SU-DHL-6 (cell line): ENCODE results near the gene PTBP3.
A peak's percentile ranks its signal among the peaks of the same experiment; 100 is the strongest.

Experiments used
- H2AFZ ChIP-seq: fragments of 200-600 bp; sonication (generic); 2 replicates; pipeline ENCODE4 v1.6.1; 2014; ENCODE audit warnings: low read depth, mild to moderate bottlenecking, moderate library complexity, mixed read lengths, antibody characterized with exemption, low read length; ENCODE audit not compliant: severe bottlenecking
- H3F3A ChIP-seq: fragments of 200-600 bp; shearing (Covaris generic); 2 replicates; pipeline ENCODE4 v1.6.0; 2016; ENCODE audit warnings: antibody characterized with exemption, mild to moderate bottlenecking; ENCODE audit not compliant: insufficient read depth
- H3K27ac ChIP-seq: fragments of 200-600 bp; sonication (generic); 2 replicates; pipeline ENCODE4 v1.5.1; 2016; ENCODE audit warnings: low read depth, mild to moderate bottlenecking, low read length, moderate library complexity, mixed read lengths
- H3K27me3 ChIP-seq: fragments of 200-600 bp; sonication (generic), shearing (Covaris generic); 2 replicates; pipeline ENCODE4 v1.6.0; 2014; ENCODE audit warnings: mild to moderate bottlenecking, low read length
- H3K36me3 ChIP-seq: fragments of 200-600 bp; sonication (generic); 2 replicates; pipeline ENCODE4 v1.6.1; 2014; ENCODE audit warnings: mild to moderate bottlenecking, low read length, mixed read lengths
- H3K4me2 ChIP-seq: fragments of 300-600, 200-600 bp; shearing (Covaris generic), sonication (generic); 2 replicates; pipeline ENCODE4 v1.6.0; 2014; ENCODE audit warnings: low read length, low read depth, mild to moderate bottlenecking; ENCODE audit not compliant: poor library complexity, severe bottlenecking
- H3K4me3 ChIP-seq: fragments of 200-600 bp; sonication (generic); 2 replicates; pipeline ENCODE4 v1.5.1; 2014; ENCODE audit warnings: antibody characterized with exemption, low read length, mild to moderate bottlenecking, mixed read lengths; ENCODE audit not compliant: insufficient read depth, poor library complexity, severe bottlenecking
- H3K79me2 ChIP-seq: fragments of 200-600 bp; sonication (generic); 2 replicates; pipeline ENCODE4 v1.6.1; 2014; ENCODE audit warnings: mild to moderate bottlenecking, low read length, moderate library complexity; ENCODE audit not compliant: insufficient read depth
- H3K9ac ChIP-seq: fragments of 200-600 bp; sonication (generic); 2 replicates; pipeline ENCODE4 v1.7.0; 2014; ENCODE audit warnings: mild to moderate bottlenecking, low read length
- H3K9me2 ChIP-seq: fragments of 200-600 bp; sonication (generic); replicated peaks from 2 replicates; pipeline ENCODE4 v1.6.1; 2014; ENCODE audit warnings: low read length; ENCODE audit not compliant: insufficient read depth
- H3K9me3 ChIP-seq: fragments of 200-600 bp; sonication (generic); 2 replicates; pipeline ENCODE4 v1.6.1; 2014; ENCODE audit warnings: low read length, mixed read lengths; ENCODE audit not compliant: insufficient read depth
- H4K20me1 ChIP-seq: fragments of 200-600 bp; sonication (generic); 2 replicates; pipeline ENCODE4 v1.6.1; 2014; ENCODE audit warnings: low read depth, mild to moderate bottlenecking, antibody characterized with exemption, low read length, moderate library complexity, mixed read lengths
- EZH2phosphoT487 ChIP-seq: fragments of 200-600 bp; sonication (generic), shearing (Covaris generic); conservative IDR thresholded peaks from 2 replicates; pipeline ENCODE4 v1.6.1; 2018; ENCODE audit warnings: mild to moderate bottlenecking, antibody characterized with exemption, low read length, moderate library complexity, mixed read lengths
- TF ChIP-seq, protein P1 (sequence below): fragments of 200-600 bp; sonication (generic); IDR thresholded peaks from one replicate; pipeline ENCODE4 v1.5.1; 2017; ENCODE audit warnings: antibody characterized with exemption, mild to moderate bottlenecking, low read length, moderate library complexity; ENCODE audit not compliant: insufficient read depth, poor library complexity, severe bottlenecking

PTBP3 gene

DNA sequence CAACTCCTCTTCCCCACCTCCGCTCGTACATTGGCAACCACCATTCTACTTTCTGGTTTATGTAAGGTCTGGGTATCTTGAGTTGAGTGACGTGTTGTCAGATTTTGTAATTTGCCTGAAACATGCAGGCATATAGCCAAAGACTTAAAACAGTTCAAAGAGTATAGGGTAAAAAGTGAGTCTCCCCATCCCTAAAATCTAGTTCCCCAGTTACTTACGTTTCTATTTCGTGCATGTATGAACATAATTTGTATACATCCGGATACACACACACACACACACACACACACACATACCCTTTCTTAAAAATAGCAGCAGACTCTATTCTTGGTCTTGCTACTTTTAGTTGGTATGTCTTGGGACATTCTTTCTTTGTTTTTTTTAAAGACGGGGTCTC lies 47.4 kb upstream of the PTBP3 start:
- Histone ChIP-seq H3K9me3 (no peaks in the 10 kb centered on the region), H2AFZ (peak overlapping the region; percentile 87), H3K4me3 (peak overlapping the region; percentile 59), H3K36me3 (no peaks in the 10 kb centered on the region), H3K9me2 (no peaks in the 10 kb centered on the region), H3K27me3 (no peaks in the 10 kb centered on the region), H3K4me2 (peak overlapping the region; percentile 68), H3K27ac (no peak overlapping the region), H3K9ac (peak overlapping the region; percentile 77), H4K20me1 (no peaks in the 10 kb centered on the region), H3F3A (peaks cover 5% of the 10 kb centered on the region), H3K79me2 (peaks cover 5% of the 10 kb centered on the region; the same call in 1 of the 2 replicates)
- TF ChIP-seq, protein P1, sequence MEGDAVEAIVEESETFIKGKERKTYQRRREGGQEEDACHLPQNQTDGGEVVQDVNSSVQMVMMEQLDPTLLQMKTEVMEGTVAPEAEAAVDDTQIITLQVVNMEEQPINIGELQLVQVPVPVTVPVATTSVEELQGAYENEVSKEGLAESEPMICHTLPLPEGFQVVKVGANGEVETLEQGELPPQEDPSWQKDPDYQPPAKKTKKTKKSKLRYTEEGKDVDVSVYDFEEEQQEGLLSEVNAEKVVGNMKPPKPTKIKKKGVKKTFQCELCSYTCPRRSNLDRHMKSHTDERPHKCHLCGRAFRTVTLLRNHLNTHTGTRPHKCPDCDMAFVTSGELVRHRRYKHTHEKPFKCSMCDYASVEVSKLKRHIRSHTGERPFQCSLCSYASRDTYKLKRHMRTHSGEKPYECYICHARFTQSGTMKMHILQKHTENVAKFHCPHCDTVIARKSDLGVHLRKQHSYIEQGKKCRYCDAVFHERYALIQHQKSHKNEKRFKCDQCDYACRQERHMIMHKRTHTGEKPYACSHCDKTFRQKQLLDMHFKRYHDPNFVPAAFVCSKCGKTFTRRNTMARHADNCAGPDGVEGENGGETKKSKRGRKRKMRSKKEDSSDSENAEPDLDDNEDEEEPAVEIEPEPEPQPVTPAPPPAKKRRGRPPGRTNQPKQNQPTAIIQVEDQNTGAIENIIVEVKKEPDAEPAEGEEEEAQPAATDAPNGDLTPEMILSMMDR = no peak
- TF ChIP-seq EZH2phosphoT487 = no peak

- H3K4me2 ChIP-seq = peak within 1 kb of the TSS; percentile 68
- H3K9me3 ChIP-seq = no peaks in the 10 kb centered on the region
- H3K27me3 ChIP-seq = no peaks in the 10 kb centered on the region
- H3K36me3 ChIP-seq = no peaks in the 10 kb centered on the region
- no peak within 1 kb of the TSS for H3K27ac ChIP-seq
- no peaks in the 10 kb centered on the region for H4K20me1 ChIP-seq
- H3K4me3 ChIP-seq = peak within 1 kb of the TSS; percentile 73
- H2AFZ ChIP-seq = peak within 1 kb of the TSS; percentile 96
- no peaks in the 10 kb centered on the region for H3K9me2 ChIP-seq
- H3F3A ChIP-seq = peaks cover 5% of the 10 kb centered on the region
- H3K79me2 ChIP-seq = peaks cover 5% of the 10 kb centered on the region; the same call in 1 of the 2 replicates
- H3K9ac ChIP-seq = peak within 1 kb of the TSS; percentile 77
- TF ChIP-seq, protein P1 = no peak
- TF ChIP-seq EZH2phosphoT487 = no peak
These were observed 46.8 kb upstream of the PTBP3 start, which contains the start of gene HSDL2 for GRCh38 chr9:112380102-112380824. HSDL2 (plus strand) TSS chr9:112380108; CDS start chr9:112380164, 56 bp downstream.

DNA sequence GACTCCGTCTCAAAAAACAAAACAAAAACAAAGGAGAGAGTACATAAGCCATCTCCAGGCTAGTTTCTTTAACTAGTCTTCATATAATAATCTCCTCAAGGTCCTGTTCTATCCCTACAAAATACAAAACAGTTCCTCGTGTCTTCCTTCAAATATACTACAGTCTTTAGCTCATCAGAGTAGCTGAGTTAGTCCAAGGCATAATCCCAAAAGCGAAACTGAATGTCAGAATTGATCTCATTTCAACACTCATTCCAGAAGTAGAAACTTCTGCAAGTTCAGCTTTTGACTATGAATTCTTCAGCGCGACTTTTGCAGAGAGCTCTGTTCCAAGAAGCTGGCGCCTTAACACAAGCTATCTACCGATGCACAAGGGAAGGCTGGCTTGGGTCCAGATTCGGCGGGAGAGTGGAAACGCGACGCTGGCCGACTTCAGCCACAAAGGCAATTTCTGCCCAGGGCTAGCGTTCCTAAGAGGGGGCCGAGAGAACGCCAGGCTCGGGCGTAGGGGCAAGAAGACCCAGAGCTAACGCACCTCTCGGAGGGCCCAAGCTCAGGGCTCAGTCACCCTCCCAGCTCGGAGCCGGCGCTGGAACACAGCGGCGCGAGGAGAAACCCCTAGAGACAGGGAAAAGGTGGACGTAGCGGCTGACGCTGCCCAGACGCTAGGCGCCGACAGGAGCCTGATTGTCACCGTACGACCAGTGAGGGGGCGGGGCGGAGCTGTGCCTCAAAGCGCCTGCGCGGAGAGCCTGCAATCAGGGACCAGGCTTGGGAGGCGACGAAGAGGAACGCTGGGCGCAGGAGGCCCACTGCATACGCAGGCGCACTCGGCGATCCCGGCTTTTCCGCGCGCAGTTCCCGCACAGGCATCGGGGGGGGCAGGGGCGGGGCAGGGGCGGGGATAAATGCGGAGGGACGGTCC lies 46.0 kb upstream of the PTBP3 start:
- peaks cover 5% of the 10 kb centered on the region for H3F3A ChIP-seq
- TF ChIP-seq, protein P1 = no peak
- no peak for TF ChIP-seq EZH2phosphoT487
- H3K79me2 ChIP-seq = peaks cover 5% of the 10 kb centered on the region; the same call in 1 of the 2 replicates
- H3K27me3 ChIP-seq = no peaks in the 10 kb centered on the region
- peak overlapping the region; percentile 96 for H2AFZ ChIP-seq
- no peaks in the 10 kb centered on the region for H3K9me2 ChIP-seq
- peak overlapping the region; percentile 73 for H3K4me3 ChIP-seq
- no peaks in the 10 kb centered on the region for H3K9me3 ChIP-seq
- peak overlapping the region; percentile 77 for H3K9ac ChIP-seq
- H4K20me1 ChIP-seq = no peaks in the 10 kb centered on the region
- H3K27ac ChIP-seq = no peak overlapping the region
- peak overlapping the region; percentile 64 for H3K4me2 ChIP-seq
- H3K36me3 ChIP-seq = no peaks in the 10 kb centered on the region
